IMR-90 (cell line): ENCODE measurements around the gene RPS6KA2. TPM values are rescaled to one million over a fixed set of nuclear protein-coding genes. Genes with fewer than 3 reads are reported as not detected.

Source experiments
- ATAC-seq: fragments of 200-7000 bp; cut with Tn5 transposase; 2 replicates; pipeline ENCODE4 v1.9.1; 2020; ENCODE audit warnings: low read depth, mild to moderate bottlenecking, moderate library complexity
- BruUV-seq: library from RNA; stranded (reverse); fragments of 400-500 nt; replicated peaks from 2 replicates; lab custom pipeline; 2021; lab: Mats Ljungman, UMichigan
- CTCF ChIA-PET: fragments of 300-600 bp; formaldehyde crosslinking; extraction: SDS; loops from one replicate; lab custom pipeline; 2021; ENCODE audit warnings: antibody characterized with exemption; lab: Yijun Ruan, JAX
- POLR2A ChIA-PET: fragments of 300-600 bp; sonication (Branson Sonifier 250); formaldehyde crosslinking; loops from one replicate; lab custom pipeline; 2022; ENCODE audit warnings: antibody characterized with exemption; ENCODE audit not compliant: unreplicated experiment; lab: Charles Lee
- DNase-seq: peaks from one replicate; pipeline ENCODE4 v3.0.0; 2013
- H2AFZ ChIP-seq: replicated peaks from 2 replicates; pipeline ENCODE3; 2013; ENCODE audit warnings: low read length, mild to moderate bottlenecking; ENCODE audit not compliant: poor library complexity
- H2AK5ac ChIP-seq: 2 replicates; pipeline ENCODE4 v1.6.1; 2013; ENCODE audit warnings: low read depth, low read length, inconsistent platforms
- H2AK9ac ChIP-seq: replicated peaks from 2 replicates; pipeline ENCODE3; 2013; ENCODE audit warnings: mild to moderate bottlenecking, low read depth, low read length, moderate library complexity; ENCODE audit not compliant: poor library complexity
- H2BK120ac ChIP-seq: 2 replicates; pipeline ENCODE4 v1.6.1; 2013; ENCODE audit warnings: low read depth, low read length, inconsistent platforms
- H2BK15ac ChIP-seq: 3 replicates; pipeline ENCODE4 v1.6.1; 2013; ENCODE audit warnings: low read depth, low read length, inconsistent platforms
- H2BK20ac ChIP-seq: 2 replicates; pipeline ENCODE4 v1.6.1; 2013; ENCODE audit warnings: low read depth, mild to moderate bottlenecking, inconsistent platforms, low read length, moderate library complexity
- H2BK5ac ChIP-seq: 2 replicates; pipeline ENCODE4 v1.6.1; 2013; ENCODE audit warnings: mild to moderate bottlenecking, low read depth, low read length, inconsistent platforms; ENCODE audit not compliant: poor library complexity, severe bottlenecking
- H3K14ac ChIP-seq: replicated peaks from 2 replicates; pipeline ENCODE4 v1.6.1; 2013; ENCODE audit warnings: low read depth, low read length, inconsistent platforms
- H3K18ac ChIP-seq: 2 replicates; pipeline ENCODE4 v1.6.1; 2013; ENCODE audit warnings: low read depth, low read length, control low read depth
- H3K23ac ChIP-seq: 2 replicates; pipeline ENCODE4 v1.6.1; 2013; ENCODE audit warnings: low read depth, low read length, inconsistent platforms
- H3K27ac ChIP-seq: 2 replicates; pipeline ENCODE4 v1.5.1; 2013; ENCODE audit warnings: mild to moderate bottlenecking, control low read depth, low read length; ENCODE audit not compliant: insufficient read depth
- H3K27me3 ChIP-seq: 2 replicates; pipeline ENCODE4 v1.6.1; 2013; ENCODE audit warnings: low read length; ENCODE audit not compliant: control insufficient read depth, insufficient read depth
- H3K36me3 ChIP-seq: 2 replicates; pipeline ENCODE4 v1.6.1; 2013; ENCODE audit warnings: low read length, mixed read lengths; ENCODE audit not compliant: control insufficient read depth, insufficient read depth
- H3K4ac ChIP-seq: 2 replicates; pipeline ENCODE4 v1.6.1; 2013; ENCODE audit warnings: low read depth, low read length, inconsistent platforms
- H3K4me1 ChIP-seq: 2 replicates; pipeline ENCODE4 v1.6.1; 2013; ENCODE audit warnings: low read length, mixed read lengths; ENCODE audit not compliant: control insufficient read depth, insufficient read depth
- H3K4me2 ChIP-seq: 2 replicates; pipeline ENCODE4 v1.6.1; 2013; ENCODE audit warnings: low read depth, mild to moderate bottlenecking, control low read depth, low read length, moderate library complexity
- H3K4me3 ChIP-seq: 2 replicates; pipeline ENCODE4 v1.5.1; 2013; ENCODE audit warnings: low read depth, mild to moderate bottlenecking, control low read depth, low read length, moderate library complexity; ENCODE audit not compliant: insufficient read depth
- H3K56ac ChIP-seq: 2 replicates; pipeline ENCODE4 v1.6.1; 2013; ENCODE audit warnings: low read length, inconsistent platforms; ENCODE audit not compliant: insufficient read depth; ENCODE audit errors: extremely low read depth
- H3K79me1 ChIP-seq, 2 experiments: 2 replicates each; pipeline ENCODE4 v1.6.1; 2013; ENCODE audit warnings: low read length in 2 of 2, inconsistent platforms in 1 of 2, low read depth in 1 of 2
- H3K9ac ChIP-seq: 2 replicates; pipeline ENCODE4 v1.6.1; 2013; ENCODE audit warnings: low read depth, low read length, control low read depth
- H3K9me1 ChIP-seq: 2 replicates; pipeline ENCODE4 v1.6.1; 2013; ENCODE audit warnings: low read length, inconsistent platforms; ENCODE audit not compliant: insufficient read depth
- H3K9me3 ChIP-seq: 2 replicates; pipeline ENCODE4 v1.6.1; 2013; ENCODE audit warnings: low read length; ENCODE audit not compliant: control insufficient read depth, insufficient read depth
- H4K20me1 ChIP-seq: 2 replicates; pipeline ENCODE4 v1.6.1; 2013; ENCODE audit warnings: low read length, inconsistent platforms; ENCODE audit not compliant: insufficient read depth
- H4K5ac ChIP-seq: 2 replicates; pipeline ENCODE4 v1.6.1; 2013; ENCODE audit warnings: mild to moderate bottlenecking, low read depth, low read length, control low read depth
- H4K8ac ChIP-seq, 2 experiments: 2 replicates each; pipeline ENCODE4 v1.6.1; 2013; ENCODE audit warnings: low read depth in 2 of 2, low read length in 2 of 2, control low read depth in 1 of 2, inconsistent platforms in 1 of 2
- H4K91ac ChIP-seq: 2 replicates; pipeline ENCODE4 v1.6.1; 2013; ENCODE audit warnings: low read depth, low read length, inconsistent platforms; ENCODE audit not compliant: insufficient read depth
- BHLHE40 ChIP-seq: fragments of 150-350 bp; IDR thresholded peaks from 2 replicates; pipeline ENCODE4 v1.6.1; 2016; ENCODE audit warnings: mild to moderate bottlenecking, low read depth, low read length
- CEBPB ChIP-seq: IDR thresholded peaks from 2 replicates; pipeline ENCODE4 v1.6.1; 2012; ENCODE audit warnings: low read depth, low read length, improper control_type of control experiment
- CHD1 ChIP-seq: IDR thresholded peaks from 2 replicates; pipeline ENCODE4 v1.6.1; 2012; ENCODE audit warnings: low read depth, low read length, improper control_type of control experiment
- ELK1 ChIP-seq: fragments of 150-350 bp; IDR thresholded peaks from 2 replicates; pipeline ENCODE4 v1.6.1; 2016; ENCODE audit warnings: low read depth, mild to moderate bottlenecking, low read length, moderate library complexity, borderline replicate concordance
- MAFK ChIP-seq: IDR thresholded peaks from 2 replicates; pipeline ENCODE4 v1.6.1; 2012; ENCODE audit warnings: low read depth, low read length, improper control_type of control experiment
- MAZ ChIP-seq: IDR thresholded peaks from 2 replicates; pipeline ENCODE4 v1.6.1; 2012; ENCODE audit warnings: low read depth, mild to moderate bottlenecking, low read length, improper control_type of control experiment, moderate library complexity, borderline replicate concordance
- MXI1 ChIP-seq: IDR thresholded peaks from 2 replicates; pipeline ENCODE4 v1.6.1; 2012; ENCODE audit warnings: low read depth, mild to moderate bottlenecking, low read length, moderate library complexity, borderline replicate concordance
- NFE2L2 ChIP-seq: fragments of 150-350 bp; IDR thresholded peaks from 2 replicates; pipeline ENCODE4 v1.6.1; 2016; ENCODE audit warnings: low read depth, mild to moderate bottlenecking, low read length
- POLR2A ChIP-seq: IDR thresholded peaks from 2 replicates; pipeline ENCODE4 v1.6.1; 2012; ENCODE audit warnings: mild to moderate bottlenecking, low read depth, low read length
- RAD21 ChIP-seq: IDR thresholded peaks from 2 replicates; pipeline ENCODE4 v1.6.1; 2012; ENCODE audit warnings: low read length, improper control_type of control experiment
- RCOR1 ChIP-seq: IDR thresholded peaks from 2 replicates; pipeline ENCODE4 v1.6.1; 2012; ENCODE audit warnings: mild to moderate bottlenecking, low read length, improper control_type of control experiment; ENCODE audit not compliant: insufficient replicate concordance
- RFX5 ChIP-seq: IDR thresholded peaks from 2 replicates; pipeline ENCODE4 v1.8.0; 2012; ENCODE audit warnings: low read depth, mild to moderate bottlenecking, low read length, moderate library complexity
- SMC3 ChIP-seq: fragments of 150-350 bp; IDR thresholded peaks from 2 replicates; pipeline ENCODE4 v1.6.1; 2016; ENCODE audit warnings: low read depth, mild to moderate bottlenecking, antibody characterized with exemption, low read length, moderate library complexity
- USF2 ChIP-seq: fragments of 150-350 bp; IDR thresholded peaks from 2 replicates; pipeline ENCODE4 v1.6.1; 2017; ENCODE audit warnings: mild to moderate bottlenecking, antibody characterized with exemption, low read length, low read depth
- WGBS, 2 experiments: methylation state at CpG; one replicate each; pipeline versions ENCODE4 v1.1.5 to v1.1.7; 2013; ENCODE audit warnings: missing lambda C conversion rate in 2 of 2; ENCODE audit not compliant: insufficient read length in 1 of 2; ENCODE audit errors: extremely low coverage in 2 of 2; 5-methylcytosine and 5-hydroxymethylcytosine counted together
- dilution Hi-C: fragments of 300-500 bp; cut with HindIII; formaldehyde crosslinking; loops from one replicate; pipeline ENCODE4 v1.14.3; 2018; ENCODE audit warnings: low sequenced_read_pairs; ENCODE audit not compliant: unreplicated experiment
- in situ Hi-C: fragments of 300-500 bp; cut with MboI; formaldehyde crosslinking; loops from 3 replicates; pipeline ENCODE4 v1.14.3; 2019; ENCODE audit warnings: low sequenced_read_pairs, inconsistent platforms, mixed read lengths
- intact Hi-C: fragments of 100-400 bp; cut with micrococcal nuclease; formaldehyde crosslinking; loops from 2 replicates; pipeline ENCODE4 v1.10.0; 2022
- polyA plus RNA-seq, 3 experiments: library from polyadenylated mRNA; depleted of rRNA; stranded (reverse); fragments of >200 nt; gene quantifications; 2 replicates each; pipeline ENCODE4 v1.2.3, GENCODE V29; 2012; ENCODE audit warnings: low replicate concordance in 1 of 3
- total RNA-seq: library from RNA; depleted of rRNA; stranded (reverse); fragments of >200 nt; gene quantifications from 2 replicates; pipeline ENCODE4 v1.2.3, GENCODE V29; 2012
- TF ChIP-seq, protein P1 (sequence below): conservative IDR thresholded peaks from 2 replicates; pipeline ENCODE4 v1.5.1; 2012; ENCODE audit warnings: mild to moderate bottlenecking, low read depth, low read length, improper control_type of control experiment

RPS6KA2 gene
- total and polyA plus RNA-seq, 2 of the 4 experiments (the other 2 are of a cell fraction): 26.9 to 31.3 TPM

DNA sequence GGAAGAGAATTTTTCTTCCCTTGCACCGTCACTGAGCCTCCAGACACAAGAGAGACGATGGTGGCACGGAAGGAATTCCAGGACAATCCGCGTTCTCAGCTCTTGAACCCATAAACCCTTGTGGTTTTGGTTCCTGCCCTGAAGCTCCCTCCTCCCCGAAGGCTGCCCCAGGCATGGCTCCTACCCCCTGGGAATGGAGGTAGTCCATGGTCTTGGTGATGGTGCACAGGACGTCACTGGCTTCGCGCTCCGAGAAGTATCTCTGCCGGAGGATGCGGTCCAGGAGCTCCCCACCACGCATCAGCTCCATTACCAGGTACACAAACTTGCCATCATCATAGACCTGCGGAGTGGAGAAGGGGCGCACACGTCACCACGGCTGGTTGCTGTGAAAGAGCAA is 196.8 kb downstream of the RPS6KA2 start:
- Histone ChIP-seq H3K14ac (no peak overlapping the region), H4K5ac (no peak overlapping the region), H3K4ac (no peak overlapping the region), H3K9ac (no peak overlapping the region), H3K23ac (no peak overlapping the region), H4K8ac (no peak overlapping the region), H4K91ac (no peak overlapping the region), H4K20me1 (no peaks in the 10 kb centered on the region), H2BK5ac (no peak overlapping the region), H3K18ac (no peak overlapping the region), H2BK20ac (no peak overlapping the region), H3K9me3 (no peaks in the 10 kb centered on the region), H2AK9ac (no peak overlapping the region), H3K79me1 (no peaks in the 10 kb centered on the region), H3K4me1 (no peaks in the 10 kb centered on the region), H3K9me1 (no peaks in the 10 kb centered on the region), H3K27ac (no peak overlapping the region), H3K56ac (no peak overlapping the region), H3K36me3 (peaks cover 29% of the 10 kb centered on the region), H3K4me3 (no peak overlapping the region), H3K27me3 (no peaks in the 10 kb centered on the region), H2AK5ac (no peak overlapping the region), H3K4me2 (no peak overlapping the region), H2AFZ (no peak overlapping the region), H2BK120ac (no peak overlapping the region), H2BK15ac (no peak overlapping the region)
- DNase-seq: no peak
- dilution Hi-C loops: no loop called here
- BruUV-seq: no TSS peak
- POLR2A ChIA-PET: no interaction called here
- in situ Hi-C loops: no loop called here
- intact Hi-C loops: no loop called here
- CTCF ChIA-PET: no interaction called here
- 85% methylated on average over 4 of the region's 17 CpGs; no CpG with 5 or more reads in 1 of the 2 experiments for WGBS, 2 experiments
- no peak for ATAC-seq
- TF ChIP-seq RCOR1 (no peak), CEBPB (no peak), MAZ (no peak), ELK1 (no peak), POLR2A (no peak), NFE2L2 (no peak), MAFK (no peak), MXI1 (no peak), RAD21 (no peak), CHD1 (no peak), BHLHE40 (no peak), SMC3 (no peak), USF2 (no peak), RFX5 (no peak)
- TF ChIP-seq, protein P1, sequence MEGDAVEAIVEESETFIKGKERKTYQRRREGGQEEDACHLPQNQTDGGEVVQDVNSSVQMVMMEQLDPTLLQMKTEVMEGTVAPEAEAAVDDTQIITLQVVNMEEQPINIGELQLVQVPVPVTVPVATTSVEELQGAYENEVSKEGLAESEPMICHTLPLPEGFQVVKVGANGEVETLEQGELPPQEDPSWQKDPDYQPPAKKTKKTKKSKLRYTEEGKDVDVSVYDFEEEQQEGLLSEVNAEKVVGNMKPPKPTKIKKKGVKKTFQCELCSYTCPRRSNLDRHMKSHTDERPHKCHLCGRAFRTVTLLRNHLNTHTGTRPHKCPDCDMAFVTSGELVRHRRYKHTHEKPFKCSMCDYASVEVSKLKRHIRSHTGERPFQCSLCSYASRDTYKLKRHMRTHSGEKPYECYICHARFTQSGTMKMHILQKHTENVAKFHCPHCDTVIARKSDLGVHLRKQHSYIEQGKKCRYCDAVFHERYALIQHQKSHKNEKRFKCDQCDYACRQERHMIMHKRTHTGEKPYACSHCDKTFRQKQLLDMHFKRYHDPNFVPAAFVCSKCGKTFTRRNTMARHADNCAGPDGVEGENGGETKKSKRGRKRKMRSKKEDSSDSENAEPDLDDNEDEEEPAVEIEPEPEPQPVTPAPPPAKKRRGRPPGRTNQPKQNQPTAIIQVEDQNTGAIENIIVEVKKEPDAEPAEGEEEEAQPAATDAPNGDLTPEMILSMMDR: no peak
